PC-3 (cell line): ENCODE data around the gene BMP2. TPM values are rescaled to one million over a fixed set of nuclear protein-coding genes. Genes with fewer than 3 reads are reported as not detected.

Experiments used
- ATAC-seq: fragments of 200-7000 bp; cut with Tn5 transposase; 2 replicates; pipeline ENCODE4 v1.9.1; 2020; ENCODE audit warnings: mild to moderate bottlenecking, moderate library complexity
- BruUV-seq: library from RNA; stranded (reverse); fragments of 400-500 nt; replicated peaks from 2 replicates; lab custom pipeline; 2021; lab: Mats Ljungman, UMichigan
- CTCF ChIA-PET: fragments of 300-600 bp; sonication (Branson Sonifier 250); formaldehyde crosslinking; loops from one replicate; lab custom pipeline; 2022; ENCODE audit warnings: antibody characterized with exemption; lab: Charles Lee
- POLR2A ChIA-PET: fragments of 300-600 bp; sonication (Branson Sonifier 250); formaldehyde crosslinking; loops from one replicate; lab custom pipeline; 2022; ENCODE audit warnings: antibody characterized with exemption; ENCODE audit not compliant: unreplicated experiment; lab: Charles Lee
- DNase-seq: peaks from one replicate; pipeline ENCODE4 v3.0.0-alpha.2; 2015
- H2AFZ ChIP-seq: fragments of 300-600 bp; sonication (generic); 2 replicates; pipeline ENCODE4 v1.6.0; 2016; ENCODE audit warnings: antibody characterized with exemption, low read length
- H3F3A ChIP-seq: fragments of 300-600 bp; sonication (generic); one replicate; pipeline ENCODE4 v1.6.0; 2017; ENCODE audit warnings: antibody characterized with exemption, low read length, control low read depth, mild to moderate bottlenecking; ENCODE audit not compliant: unreplicated experiment
- H3K27ac ChIP-seq: fragments of 300-600 bp; sonication (generic); 2 replicates; pipeline ENCODE4 v1.5.1; 2016; ENCODE audit warnings: mild to moderate bottlenecking, low read length
- H3K27me3 ChIP-seq: fragments of 300-600 bp; sonication (generic); 2 replicates; pipeline ENCODE4 v1.6.1; 2016; ENCODE audit warnings: low read length, mixed read lengths
- H3K36me3 ChIP-seq: fragments of 300-600 bp; sonication (generic); 2 replicates; pipeline ENCODE4 v1.6.1; 2016; ENCODE audit warnings: low read depth, mixed run types, low read length, mixed read lengths
- H3K4me1 ChIP-seq: fragments of 300-600 bp; sonication (generic); 2 replicates; pipeline ENCODE4 v1.5.1; 2016; ENCODE audit warnings: low read length; ENCODE audit not compliant: insufficient read depth
- H3K4me2 ChIP-seq: fragments of 300-600 bp; sonication (generic); 2 replicates; pipeline ENCODE4 v1.6.0; 2016; ENCODE audit warnings: low read length
- H3K4me3 ChIP-seq: fragments of 300-600 bp; sonication (generic); 2 replicates; pipeline ENCODE4 v1.5.1; 2016; ENCODE audit warnings: mild to moderate bottlenecking, low read length, mixed read lengths
- H3K79me2 ChIP-seq: fragments of 300-600 bp; sonication (generic); 2 replicates; pipeline ENCODE4 v1.6.1; 2017; ENCODE audit warnings: low read length, mixed read lengths
- H3K9ac ChIP-seq: fragments of 300-600 bp; sonication (generic); 2 replicates; pipeline ENCODE4 v1.6.0; 2016; ENCODE audit warnings: mild to moderate bottlenecking, low read length
- H3K9me2 ChIP-seq: fragments of 300-600 bp; sonication (generic); replicated peaks from 2 replicates; pipeline ENCODE4 v1.6.1; 2016; ENCODE audit warnings: mixed run types, low read length, mixed read lengths
- H3K9me3 ChIP-seq: fragments of 300-600 bp; sonication (generic); 2 replicates; pipeline ENCODE4 v1.6.1; 2016; ENCODE audit warnings: low read length, mixed read lengths
- H4K20me1 ChIP-seq: fragments of 300-600 bp; sonication (generic); 2 replicates; pipeline ENCODE4 v1.6.1; 2016; ENCODE audit warnings: low read length, mixed read lengths
- CTCF ChIP-seq: fragments of 300-600 bp; sonication (generic); conservative IDR thresholded peaks from 2 replicates; pipeline ENCODE4 v1.5.1; 2017; ENCODE audit warnings: antibody characterized with exemption, low read depth, mild to moderate bottlenecking, low read length
- EZH2 ChIP-seq: fragments of 300-600 bp; sonication (generic); IDR thresholded peaks from one replicate; pipeline ENCODE4 v1.6.1; 2017; ENCODE audit warnings: antibody characterized with exemption, mild to moderate bottlenecking, low read length; ENCODE audit not compliant: unreplicated experiment
- EZH2phosphoT487 ChIP-seq: fragments of 300-600 bp; sonication (generic); IDR thresholded peaks from 2 replicates; pipeline ENCODE4 v1.6.1; 2018; ENCODE audit warnings: mild to moderate bottlenecking, antibody characterized with exemption, low read length, borderline replicate concordance
- intact Hi-C: fragments of 100-400 bp; cut with micrococcal nuclease; formaldehyde crosslinking; loops from 2 replicates; pipeline ENCODE4 v1.9.0; 2023
- total RNA-seq: library from RNA; depleted of rRNA; stranded (reverse); fragments of >200 nt; gene quantifications from 2 replicates; pipeline ENCODE4 v1.2.3, GENCODE V29; 2014

Gene BMP2
- total RNA-seq, 1 experiment from 2014 or later, result 0.73 TPM

- H3K9ac ChIP-seq, result no peak overlapping the region
- no peak overlapping the region for H3K4me2 ChIP-seq
- intact Hi-C loops, result no loop called here
- DNase-seq (no peak), ATAC-seq (no peak)
- no peaks in the 10 kb centered on the region for H3K79me2 ChIP-seq
- no peaks in the 10 kb centered on the region for H3K27me3 ChIP-seq
- CTCF ChIA-PET, result no interaction called here
- H3K4me3 ChIP-seq, result no peak overlapping the region
- H3K27ac ChIP-seq, result peak overlapping the region; percentile 35
- no peaks in the 10 kb centered on the region for H3F3A ChIP-seq
- H3K9me3 ChIP-seq, result 0 out of 2 replicates have a peak, but pooled peaks cover 6% of the 10 kb centered on the region
- peaks cover 29% of the 10 kb centered on the region for H3K4me1 ChIP-seq
- POLR2A ChIA-PET, result no interaction called here
- no peaks in the 10 kb centered on the region for H3K9me2 ChIP-seq
- no peaks in the 10 kb centered on the region for H4K20me1 ChIP-seq
- no peaks in the 10 kb centered on the region for H3K36me3 ChIP-seq
- TF ChIP-seq EZH2phosphoT487 (no peak), EZH2 (no peak), CTCF (no peak)
- no TSS peak for BruUV-seq
- no peak overlapping the region for H2AFZ ChIP-seq
Observed at GRCh38 chr20:6719369-6719721, 48.1 kb upstream of the BMP2 start.

- BruUV-seq, result no TSS peak
- ChIA-PET CTCF (no interaction called here), POLR2A (no interaction called here)
- peaks cover 31% of the 10 kb centered on the region for H3K27me3 ChIP-seq
- no peak overlapping the region for H3K4me2 ChIP-seq
- H3K4me3 ChIP-seq, result no peak overlapping the region
- no peak for DNase-seq
- intact Hi-C loops, result no loop called here
- H4K20me1 ChIP-seq, result no peaks in the 10 kb centered on the region
- H3K79me2 ChIP-seq, result no peaks in the 10 kb centered on the region
- H3K4me1 ChIP-seq, result peaks cover 5% of the 10 kb centered on the region; the same call in 1 of the 2 replicates
- no peaks in the 10 kb centered on the region for H3K36me3 ChIP-seq
- H3K9me3 ChIP-seq, result no peaks in the 10 kb centered on the region
- no peak for ATAC-seq
- no peak overlapping the region for H3K9ac ChIP-seq
- H3F3A ChIP-seq, result no peaks in the 10 kb centered on the region
- TF ChIP-seq CTCF (no peak), EZH2phosphoT487 (no peak), EZH2 (no peak)
- H3K27ac ChIP-seq, result no peak overlapping the region
- H2AFZ ChIP-seq, result no peak overlapping the region
- H3K9me2 ChIP-seq, result no peaks in the 10 kb centered on the region
Observed at GRCh38 chr20:6726761-6727160, 40.7 kb upstream of the BMP2 start.

- ChIA-PET CTCF (no interaction called here), POLR2A (no interaction called here)
- BruUV-seq, result no TSS peak
- Histone ChIP-seq H3F3A (no peaks in the 10 kb centered on the region), H3K27me3 (peaks cover 55% of the 10 kb centered on the region), H3K79me2 (no peaks in the 10 kb centered on the region), H4K20me1 (no peaks in the 10 kb centered on the region), H3K4me1 (no peaks in the 10 kb centered on the region), H3K27ac (no peak overlapping the region), H3K9me3 (no peaks in the 10 kb centered on the region), H3K9ac (no peak overlapping the region), H3K36me3 (no peaks in the 10 kb centered on the region), H3K4me3 (no peak overlapping the region), H3K9me2 (no peaks in the 10 kb centered on the region), H3K4me2 (no peak overlapping the region), H2AFZ (no peak overlapping the region)
- intact Hi-C loops, result no loop called here
- TF ChIP-seq EZH2 (no peak), CTCF (no peak), EZH2phosphoT487 (no peak)
- no peak for ATAC-seq
- no peak for DNase-seq
Observed at GRCh38 chr20:6730672-6731328, 36.7 kb upstream of the BMP2 start.
